ENCODE measurements around the gene FKRP. TPM values are rescaled to one million over a fixed set of nuclear protein-coding genes. Genes with fewer than 3 reads are reported as not detected.

FKRP gene
- total RNA-seq, 3 donors from 2014 or later: 26.0 to 31.2 (median 28.9) TPM

DNA sequence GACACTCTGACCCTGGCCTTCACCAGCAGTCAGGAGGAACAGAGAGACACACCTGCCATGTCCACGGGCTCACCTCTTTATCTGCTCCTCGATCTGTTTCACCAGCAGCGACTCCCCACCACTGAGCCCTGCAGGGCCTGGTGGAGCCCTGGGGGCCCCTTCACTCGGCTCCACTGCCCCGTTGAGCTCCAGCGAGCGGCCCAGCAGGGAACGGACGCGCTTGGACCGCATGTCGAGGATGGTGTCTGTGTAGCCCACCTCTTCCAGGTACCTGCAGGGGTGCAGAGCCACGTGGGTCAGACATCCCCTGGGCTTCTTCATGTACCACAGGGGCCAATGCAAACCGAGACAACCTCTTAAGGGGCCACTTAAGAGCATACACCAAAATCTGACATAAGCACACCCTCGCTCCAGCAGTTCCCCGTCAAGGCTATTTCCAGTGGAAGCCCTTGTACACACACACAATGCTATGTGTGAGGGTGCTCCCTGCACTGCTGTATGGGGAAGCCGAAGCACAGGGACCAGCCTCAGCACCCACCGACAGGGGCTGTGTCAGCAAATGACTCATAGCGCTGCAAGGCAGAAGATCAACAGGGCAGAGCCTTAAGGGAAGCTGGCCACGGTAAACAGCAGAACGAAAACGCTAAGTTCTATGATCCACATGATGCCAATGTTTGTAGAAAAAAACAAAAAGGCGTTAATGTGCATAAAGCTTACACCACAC, 12.7 kb upstream of the FKRP start:
- DNase-seq (no peak), ATAC-seq (no peak)
- H3K27me3 Mint-ChIP-seq (ENCODE audit: low read depth): no peaks in the 10 kb centered on the region
- H3K36me3 Mint-ChIP-seq (ENCODE audit: insufficient read depth): peaks cover 32% of the 10 kb centered on the region
- H3K4me3 Mint-ChIP-seq: no peak overlapping the region
- no peaks in the 10 kb centered on the region for H3K9me3 Mint-ChIP-seq
- H3K4me1 Mint-ChIP-seq (ENCODE audit: low read depth): peaks cover 10% of the 10 kb centered on the region

GRCh38 chr19:46733690-46734292, 12.1 kb upstream of the FKRP start:
- ATAC-seq: no peak
- no peaks in the 10 kb centered on the region for H3K27me3 Mint-ChIP-seq (ENCODE audit: low read depth)
- peaks cover 28% of the 10 kb centered on the region for H3K36me3 Mint-ChIP-seq (ENCODE audit: insufficient read depth)
- H3K9me3 Mint-ChIP-seq: no peaks in the 10 kb centered on the region
- DNase-seq: no peak
- H3K4me1 Mint-ChIP-seq (ENCODE audit: low read depth): peaks cover 8% of the 10 kb centered on the region
- no peak overlapping the region for H3K4me3 Mint-ChIP-seq

DNA sequence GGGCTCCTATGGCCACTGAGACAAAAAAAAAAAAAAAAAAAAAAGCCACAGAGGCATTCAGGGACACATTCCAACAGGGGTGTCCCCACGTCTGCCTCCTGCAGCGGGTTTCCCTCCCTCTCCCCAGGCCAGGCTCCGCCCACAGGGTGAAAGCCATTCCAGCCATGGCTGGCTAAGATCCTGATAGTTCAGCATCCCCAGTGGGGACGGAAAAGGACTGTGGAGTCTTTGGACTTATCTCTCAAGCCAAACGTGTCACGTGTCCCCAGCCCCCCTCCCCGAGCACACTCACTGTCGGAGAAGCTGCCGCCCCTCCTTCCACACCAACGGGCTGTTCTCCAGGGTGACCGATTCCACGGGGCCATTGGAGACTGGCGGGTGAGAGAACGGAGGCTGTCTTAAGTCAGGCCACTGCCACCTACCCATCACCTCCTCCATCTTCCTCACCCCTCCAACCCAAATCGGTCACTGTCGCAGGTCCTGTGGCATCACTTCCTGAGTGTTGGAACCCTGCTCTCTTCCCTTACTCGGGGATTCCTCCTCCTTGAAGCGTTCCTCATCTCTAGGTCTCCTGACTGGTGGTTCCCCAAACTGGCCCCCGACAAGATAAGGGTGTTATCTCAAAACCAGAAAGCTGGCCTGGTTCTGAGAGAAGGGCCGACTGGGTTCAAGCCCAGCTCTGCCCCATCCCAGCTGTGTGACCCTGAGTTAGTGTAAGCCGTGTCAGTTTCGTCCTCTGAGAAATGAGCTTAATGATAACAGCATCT, 9.1 kb upstream of the FKRP start:
- H3K4me3 Mint-ChIP-seq: no peak overlapping the region
- H3K4me1 Mint-ChIP-seq (ENCODE audit: low read depth): peaks cover 23% of the 10 kb centered on the region
- no peak for ATAC-seq
- H3K9me3 Mint-ChIP-seq: no peaks in the 10 kb centered on the region
- H3K36me3 Mint-ChIP-seq (ENCODE audit: insufficient read depth): peaks cover 26% of the 10 kb centered on the region
- no peaks in the 10 kb centered on the region for H3K27me3 Mint-ChIP-seq (ENCODE audit: low read depth)
- DNase-seq: no peak

GRCh38 chr19:46737298-46737654, 8.6 kb upstream of the FKRP start:
- peaks cover 21% of the 10 kb centered on the region for H3K36me3 Mint-ChIP-seq (ENCODE audit: insufficient read depth)
- no peak for ATAC-seq
- no peak overlapping the region for H3K4me3 Mint-ChIP-seq
- DNase-seq: no peak
- H3K9me3 Mint-ChIP-seq: no peaks in the 10 kb centered on the region
- peaks cover 27% of the 10 kb centered on the region for H3K4me1 Mint-ChIP-seq (ENCODE audit: low read depth)
- no peaks in the 10 kb centered on the region for H3K27me3 Mint-ChIP-seq (ENCODE audit: low read depth)

DNA sequence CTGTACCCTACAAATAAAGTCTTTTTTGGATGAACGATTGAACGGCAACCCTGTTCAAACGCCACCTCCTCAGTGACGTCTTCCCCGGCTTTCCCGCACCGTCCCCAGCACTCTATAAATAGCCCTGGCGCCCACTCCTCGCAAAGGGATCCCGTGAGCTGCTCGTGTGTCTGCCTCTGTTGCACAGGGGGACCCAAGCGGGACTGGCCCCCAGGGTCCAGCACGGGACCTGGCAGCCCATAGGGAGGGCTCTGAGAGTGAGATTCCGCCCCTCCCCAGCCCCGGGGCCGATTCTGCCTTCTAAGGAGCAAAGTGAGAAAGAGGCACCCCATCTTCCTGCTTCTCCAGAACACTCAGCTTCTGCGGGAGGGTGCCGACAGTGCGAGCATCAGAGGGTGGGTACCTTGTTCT, 8.1 kb upstream of the FKRP start:
- Mint-ChIP-seq H3K4me3 (no peak overlapping the region), H3K36me3 (ENCODE audit: insufficient read depth) (peaks cover 23% of the 10 kb centered on the region), H3K4me1 (ENCODE audit: low read depth) (peaks cover 29% of the 10 kb centered on the region), H3K9me3 (no peaks in the 10 kb centered on the region), H3K27me3 (ENCODE audit: low read depth) (no peaks in the 10 kb centered on the region)
- no peak for DNase-seq
- ATAC-seq: no peak

DNA sequence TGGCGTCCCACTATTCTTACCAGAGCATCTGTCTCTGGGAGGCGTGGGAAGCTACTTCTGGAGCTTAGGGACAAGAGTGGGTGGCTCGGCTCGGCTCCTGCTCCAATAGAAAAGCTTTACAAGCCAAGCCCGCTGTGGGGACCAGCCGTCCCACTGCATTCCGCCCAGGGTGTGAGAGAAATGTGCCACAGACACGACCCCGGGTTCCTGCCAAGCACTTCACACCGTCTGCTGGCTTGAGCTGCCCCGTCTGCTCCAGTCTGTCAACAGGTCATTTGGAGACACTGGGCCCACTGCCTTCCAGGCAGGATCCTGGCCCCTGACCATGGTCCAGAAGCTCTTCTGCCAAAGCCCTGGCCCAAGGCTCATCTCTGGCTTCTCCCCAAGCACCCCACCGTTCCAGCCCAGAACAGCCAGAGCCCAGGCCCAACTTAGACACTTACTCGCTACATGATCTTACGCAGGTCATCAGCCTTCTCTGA, 6.5 kb upstream of the FKRP start:
- H3K4me1 Mint-ChIP-seq (ENCODE audit: low read depth): peaks cover 43% of the 10 kb centered on the region
- H3K9me3 Mint-ChIP-seq: no peaks in the 10 kb centered on the region
- H3K4me3 Mint-ChIP-seq: no peak overlapping the region
- DNase-seq: no peak
- H3K36me3 Mint-ChIP-seq (ENCODE audit: insufficient read depth): peaks cover 22% of the 10 kb centered on the region
- no peak for ATAC-seq
- no peaks in the 10 kb centered on the region for H3K27me3 Mint-ChIP-seq (ENCODE audit: low read depth)

GRCh38 chr19:46741447-46741846, 4.4 kb upstream of the FKRP start:
- ATAC-seq: no peak
- DNase-seq: no peak
- H3K9me3 Mint-ChIP-seq: no peaks in the 10 kb centered on the region
- H3K27me3 Mint-ChIP-seq (ENCODE audit: low read depth): no peaks in the 10 kb centered on the region
- H3K36me3 Mint-ChIP-seq (ENCODE audit: insufficient read depth): peaks cover 22% of the 10 kb centered on the region
- H3K4me3 Mint-ChIP-seq: no peak overlapping the region
- H3K4me1 Mint-ChIP-seq (ENCODE audit: low read depth): peaks cover 56% of the 10 kb centered on the region

GRCh38 chr19:46742926-46743480, 2.9 kb upstream of the FKRP start:
- Mint-ChIP-seq H3K4me1 (ENCODE audit: low read depth) (peaks cover 65% of the 10 kb centered on the region), H3K4me3 (peak overlapping the region; percentile 38), H3K27me3 (ENCODE audit: low read depth) (no peaks in the 10 kb centered on the region), H3K36me3 (ENCODE audit: insufficient read depth) (peaks cover 13% of the 10 kb centered on the region), H3K9me3 (no peaks in the 10 kb centered on the region)
- ATAC-seq (no peak), DNase-seq (no peak)

DNA sequence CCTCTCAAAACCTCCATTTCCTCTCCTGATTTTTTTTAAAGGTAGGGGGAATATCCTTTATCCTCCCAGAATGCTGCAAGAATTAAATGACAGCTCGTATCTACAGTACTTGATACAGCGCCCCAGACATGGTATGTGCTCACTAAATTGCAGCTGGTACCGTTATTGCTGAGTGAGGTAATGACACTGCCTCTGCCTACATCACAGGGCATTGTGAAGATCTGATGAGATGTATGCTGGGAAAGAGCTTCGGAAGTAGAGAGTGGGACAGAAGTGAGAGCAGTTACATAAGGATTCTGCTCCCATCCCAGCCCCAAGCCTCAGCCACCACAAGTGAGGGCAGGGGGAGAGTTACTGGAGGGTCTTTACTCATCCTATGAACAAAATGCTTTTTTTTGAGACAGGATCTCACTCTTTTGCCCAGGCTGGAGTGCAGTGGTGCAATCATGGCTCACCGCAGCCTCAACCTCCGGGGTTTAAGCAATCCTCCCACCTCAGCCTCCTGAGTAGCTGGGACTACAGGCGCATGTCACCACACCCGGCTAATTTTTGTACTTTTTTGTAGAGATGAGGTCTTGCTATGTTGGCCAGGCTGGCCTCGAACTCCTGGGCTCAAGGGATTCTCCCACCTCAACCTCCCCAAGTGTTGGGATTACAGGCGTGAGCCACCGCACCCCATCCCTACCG, 1.7 kb upstream of the FKRP start:
- Mint-ChIP-seq H3K9me3 (no peaks in the 10 kb centered on the region), H3K4me1 (ENCODE audit: low read depth) (peaks cover 70% of the 10 kb centered on the region), H3K27me3 (ENCODE audit: low read depth) (no peaks in the 10 kb centered on the region), H3K36me3 (ENCODE audit: insufficient read depth) (peaks cover 12% of the 10 kb centered on the region), H3K4me3 (peak overlapping the region; percentile 94)
- DNase-seq: no peak
- ATAC-seq: no peak

DNA sequence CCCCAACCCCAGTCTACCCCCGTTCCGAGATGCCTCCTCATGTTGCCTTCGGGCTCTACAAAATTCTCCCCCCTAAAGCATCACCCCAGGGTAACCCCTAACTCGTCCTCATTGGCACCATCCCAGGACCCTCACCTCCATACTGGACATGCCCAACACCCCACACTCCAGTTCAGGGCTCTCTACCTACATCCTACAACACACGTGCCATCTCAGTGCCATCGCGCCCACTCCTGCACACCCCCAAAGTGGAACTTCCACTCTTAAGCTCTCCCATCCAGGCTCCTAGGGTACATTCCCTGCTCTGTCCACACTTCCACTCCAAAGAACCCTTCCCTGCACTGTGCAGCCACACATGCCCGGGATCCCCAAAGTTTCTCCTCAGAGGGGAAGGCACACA, 827 bp upstream of the FKRP start:
- DNase-seq (no peak), ATAC-seq (no peak)
- Mint-ChIP-seq H3K27me3 (ENCODE audit: low read depth) (no peaks in the 10 kb centered on the region), H3K9me3 (no peaks in the 10 kb centered on the region), H3K36me3 (ENCODE audit: insufficient read depth) (peaks cover 7% of the 10 kb centered on the region), H3K4me3 (peak overlapping the region; percentile 94), H3K4me1 (ENCODE audit: low read depth) (peaks cover 65% of the 10 kb centered on the region)

GRCh38 chr19:46746281-46747057, 612 bp downstream of the FKRP start, which contains the start of gene STRN4:
TSS of gene STRN4 (minus strand) at chr19:46746450. CDS start at chr19:46746430, 20 bp downstream.
- peaks cover 4% of the 10 kb centered on the region for H3K36me3 Mint-ChIP-seq (ENCODE audit: insufficient read depth)
- H3K4me3 Mint-ChIP-seq: peak within 1 kb of the TSS; percentile 94
- DNase-seq (peak; percentile 51), ATAC-seq (peak; percentile 80 to 81)
- no peaks in the 10 kb centered on the region for H3K9me3 Mint-ChIP-seq
- H3K4me1 Mint-ChIP-seq (ENCODE audit: low read depth): peaks cover 51% of the 10 kb centered on the region
- no peaks in the 10 kb centered on the region for H3K27me3 Mint-ChIP-seq (ENCODE audit: low read depth)

DNA sequence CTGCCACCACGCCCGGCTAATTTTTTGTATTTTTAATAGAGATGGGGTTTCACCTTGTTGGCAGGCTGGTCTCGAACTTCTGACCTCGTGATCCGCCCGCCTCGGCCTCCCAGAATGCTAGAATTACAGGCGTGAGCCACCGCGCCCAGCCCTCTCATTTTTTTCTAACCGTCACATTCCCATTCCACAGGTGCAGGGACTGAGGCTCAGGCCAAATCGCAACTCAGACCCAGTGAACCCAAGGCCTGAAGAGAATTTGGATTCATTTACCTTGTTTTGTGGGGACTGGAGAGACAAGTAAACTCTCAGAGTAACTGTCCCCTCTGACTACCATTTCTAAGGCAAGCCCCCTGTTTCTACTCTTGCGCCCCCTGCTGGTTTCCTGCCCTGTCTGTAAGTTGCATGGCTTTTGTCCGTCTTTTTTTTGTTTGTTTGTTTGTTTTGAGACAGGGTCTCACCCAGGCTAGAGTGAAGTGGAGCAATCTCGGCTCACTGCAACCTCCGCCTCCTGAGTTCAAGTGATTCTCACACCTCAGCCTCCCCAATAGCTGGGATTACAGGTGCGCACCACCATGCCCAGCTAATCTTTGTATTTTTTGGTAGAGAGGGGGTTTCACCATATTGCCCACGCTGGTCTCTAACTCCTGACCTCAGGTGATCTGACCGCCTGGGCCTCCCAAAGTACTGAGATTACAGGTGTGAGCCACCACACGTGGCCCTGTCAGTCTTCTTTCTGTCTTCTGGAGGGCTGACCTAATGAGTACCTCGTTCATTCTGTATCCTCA, 2.7 kb downstream of the FKRP start:
- no peaks in the 10 kb centered on the region for H3K9me3 Mint-ChIP-seq
- peak; percentile 74 for DNase-seq
- no peaks in the 10 kb centered on the region for H3K36me3 Mint-ChIP-seq (ENCODE audit: insufficient read depth)
- no peak for ATAC-seq
- H3K4me1 Mint-ChIP-seq (ENCODE audit: low read depth): peaks cover 34% of the 10 kb centered on the region
- peak overlapping the region; percentile 69 for H3K4me3 Mint-ChIP-seq
- no peaks in the 10 kb centered on the region for H3K27me3 Mint-ChIP-seq (ENCODE audit: low read depth)

All from activated T-cell treated with anti-CD3 and anti-CD28 coated beads, Interleukin-2, amount 50 U/mL, for 4 hours (primary cell).